Stimulated activated CD8-positive, alpha-beta memory T cell treated with anti-CD3 and anti-CD28 coated beads, Interleukin-4, amount 100 ng/mL, for 4 hours (primary cell): ENCODE measurements around the gene MED7.

Source experiments
- DNase-seq, 2 donors: peaks; one replicate each; pipeline ENCODE4 v3.0.0-alpha.2; 2020; ENCODE audit warnings: low read depth in 2 of 2, low spot score in 1 of 2

MED7 gene

DNA sequence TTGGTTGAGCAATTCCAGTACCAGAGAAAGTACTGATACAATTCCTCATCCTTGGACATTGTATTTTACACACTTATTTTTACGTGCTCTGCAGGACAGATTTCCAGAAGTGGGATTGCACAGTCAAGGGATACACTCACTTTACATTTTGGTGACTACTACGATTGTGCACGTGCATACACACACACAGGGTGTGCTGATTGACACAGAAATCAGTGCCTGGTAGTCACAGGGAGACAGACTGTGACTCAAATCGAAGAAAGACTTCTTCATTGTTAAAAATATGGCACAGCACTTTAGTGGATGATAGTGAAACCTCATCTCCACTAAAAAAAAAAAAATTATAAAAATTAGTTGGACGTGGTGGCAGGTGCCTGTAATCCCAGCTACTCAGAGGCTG lies 21.9 kb upstream of the MED7 start:
- DNase-seq: no peak

DNA sequence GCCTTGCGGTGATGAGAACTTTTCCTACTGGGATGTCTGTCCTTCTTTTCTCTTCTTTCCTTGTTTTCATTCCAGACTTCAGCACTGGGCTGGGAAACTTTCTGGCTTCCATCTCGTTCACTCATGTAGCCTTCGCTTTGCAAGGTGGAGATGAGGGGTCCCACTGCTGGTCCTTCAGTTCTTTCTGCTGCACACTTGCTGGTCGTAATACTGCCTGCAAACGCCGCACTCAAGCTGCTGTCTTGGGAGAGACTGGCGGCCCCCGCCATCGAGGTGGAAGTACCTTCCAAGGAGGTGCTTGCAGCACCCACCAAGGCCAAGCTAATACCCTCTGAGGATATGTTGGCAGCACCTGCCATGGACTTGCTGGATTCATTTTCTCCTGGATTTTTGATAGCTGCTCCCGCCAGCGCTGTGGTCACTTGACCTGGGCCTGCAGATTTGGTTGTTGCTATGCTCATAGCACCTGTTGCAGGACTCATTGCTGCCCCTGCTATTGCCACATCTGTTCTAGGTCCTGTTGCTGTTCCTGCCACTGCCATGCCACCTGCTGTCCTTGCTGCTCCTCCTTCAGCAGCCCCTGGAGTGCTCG lies 20.4 kb upstream of the MED7 start:
- DNase-seq: no peak

DNA sequence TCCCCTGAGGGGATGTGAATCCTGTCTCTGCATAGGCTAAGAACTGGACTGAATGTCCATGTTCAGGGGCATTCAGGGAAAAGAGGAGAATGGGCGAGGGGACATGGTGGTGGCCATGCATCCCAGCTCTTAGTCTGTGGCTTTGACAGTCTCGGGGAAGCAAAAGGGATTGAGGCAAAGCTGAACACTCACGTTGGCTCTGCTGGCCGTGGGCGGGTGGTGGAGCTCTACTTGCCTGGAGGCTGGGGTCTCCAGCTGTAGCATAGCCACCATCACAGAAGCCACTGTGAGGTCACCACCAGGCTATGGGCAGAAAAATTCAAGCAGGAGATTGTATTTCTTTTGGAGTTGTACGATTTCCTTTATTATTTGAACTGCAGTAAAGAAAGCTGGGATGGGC lies 19.3 kb upstream of the MED7 start:
- no peak for DNase-seq

DNA sequence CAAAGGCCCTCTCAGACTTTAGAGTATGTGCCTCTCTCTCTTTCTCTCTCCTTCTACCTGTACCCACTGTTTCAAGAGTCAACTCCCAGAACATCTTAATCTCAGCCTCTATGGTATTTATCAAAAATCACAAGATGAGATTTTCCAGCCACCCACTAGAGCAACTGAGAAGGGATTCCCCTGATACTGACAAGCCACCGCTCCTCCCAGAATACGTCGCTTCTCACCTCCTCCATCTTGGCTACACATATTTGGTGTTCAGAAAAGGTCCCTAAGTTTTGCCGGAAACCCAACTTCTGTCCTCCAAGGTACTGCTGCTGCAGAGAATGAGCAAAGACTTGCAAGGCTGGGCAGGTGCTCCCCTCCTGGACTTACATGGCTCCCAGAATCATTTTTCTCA lies 17.3 kb upstream of the MED7 start:
- DNase-seq: no peak

DNA sequence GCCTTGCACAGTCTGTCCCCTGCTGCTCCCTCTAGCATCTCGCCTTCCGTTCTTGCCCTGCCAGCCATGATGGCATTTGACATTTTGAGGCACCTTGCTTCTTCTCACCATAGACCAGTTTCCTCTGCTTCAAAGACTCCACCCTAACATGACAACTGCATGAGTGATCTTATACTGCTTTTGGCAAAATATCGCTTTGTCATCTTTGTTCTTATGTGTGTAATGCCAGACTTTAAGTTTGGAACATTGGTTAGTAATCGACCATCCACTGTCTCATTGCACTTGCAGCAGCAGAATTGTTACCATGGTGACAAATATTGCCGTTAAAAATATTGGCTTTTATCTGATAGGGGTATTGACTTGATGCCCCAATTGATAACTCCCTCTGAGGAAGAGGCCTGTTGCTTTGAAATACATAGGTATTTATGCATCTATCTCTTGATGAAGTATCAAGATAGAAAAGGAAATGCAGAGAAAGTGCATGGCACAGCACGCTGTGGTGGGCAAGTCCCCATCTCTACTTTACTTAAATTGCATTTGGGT lies 16.6 kb upstream of the MED7 start:
- no peak for DNase-seq

DNA sequence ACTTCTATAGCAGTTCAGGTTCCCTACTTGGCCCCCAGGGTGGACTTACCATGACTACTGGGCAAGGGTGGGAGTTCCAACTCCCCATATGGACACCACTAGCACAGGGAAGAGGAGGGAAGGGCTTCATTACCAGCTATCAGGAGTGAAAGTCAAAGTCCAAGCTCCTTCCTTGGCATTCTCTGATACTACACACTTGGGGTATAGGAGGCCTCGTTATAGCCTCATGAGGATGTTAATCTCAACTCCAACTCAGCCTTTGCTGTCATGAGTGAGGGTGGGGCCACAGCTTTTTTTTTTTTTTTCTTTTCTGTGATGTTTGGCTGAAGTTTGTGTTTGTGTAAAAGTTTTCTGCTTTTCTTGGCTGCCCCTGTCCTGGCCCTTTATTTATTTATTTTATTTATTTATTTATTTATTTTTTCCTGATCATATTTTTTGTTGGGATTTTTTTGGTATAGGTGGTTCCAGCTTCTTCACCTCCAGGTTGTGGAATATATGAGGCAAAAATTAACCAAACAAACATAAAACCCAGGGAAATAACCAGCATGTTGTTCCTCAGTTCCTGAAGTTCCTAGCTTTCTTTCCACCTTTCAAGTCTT lies 14.7 kb upstream of the MED7 start:
- DNase-seq: no peak

DNA sequence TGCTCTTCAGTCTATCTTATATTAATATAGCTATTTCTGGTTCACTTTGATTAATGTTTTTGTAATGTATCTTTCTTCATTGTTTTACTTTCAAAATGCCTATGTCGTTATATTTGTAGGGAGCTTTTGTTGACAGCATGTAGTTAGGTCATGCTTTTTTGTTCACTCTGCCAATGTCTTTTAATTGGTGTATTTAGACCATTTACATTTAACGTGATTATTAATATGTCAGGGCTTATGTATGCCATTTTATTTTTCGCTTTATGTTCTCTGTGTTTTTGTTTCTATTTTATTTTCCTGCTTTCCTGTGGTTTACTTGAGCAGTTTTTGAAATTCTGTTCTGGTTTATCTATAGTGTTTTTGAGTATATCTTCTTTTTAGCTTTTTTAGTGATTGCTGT lies 12.6 kb upstream of the MED7 start:
- DNase-seq: no peak

DNA sequence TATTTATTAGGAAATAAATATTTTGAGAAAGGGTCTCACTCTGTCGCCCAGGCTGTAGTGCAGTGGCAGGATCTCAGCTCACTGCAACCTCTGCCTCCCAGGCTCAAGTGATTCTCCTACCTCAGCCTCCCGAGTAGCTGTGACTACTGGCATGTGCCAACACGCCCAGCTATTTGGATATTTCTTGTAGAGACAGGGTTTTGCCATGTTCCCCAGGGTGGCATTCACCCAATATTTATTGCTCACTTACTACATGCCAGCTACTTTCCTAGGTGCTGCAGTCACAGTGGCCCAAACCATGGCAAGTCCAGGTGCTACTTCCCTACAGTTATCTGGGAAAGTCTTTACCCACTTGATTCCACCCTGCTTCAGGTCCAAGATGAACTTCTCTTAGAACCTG lies 8.3 kb upstream of the MED7 start:
- no peak for DNase-seq

DNA sequence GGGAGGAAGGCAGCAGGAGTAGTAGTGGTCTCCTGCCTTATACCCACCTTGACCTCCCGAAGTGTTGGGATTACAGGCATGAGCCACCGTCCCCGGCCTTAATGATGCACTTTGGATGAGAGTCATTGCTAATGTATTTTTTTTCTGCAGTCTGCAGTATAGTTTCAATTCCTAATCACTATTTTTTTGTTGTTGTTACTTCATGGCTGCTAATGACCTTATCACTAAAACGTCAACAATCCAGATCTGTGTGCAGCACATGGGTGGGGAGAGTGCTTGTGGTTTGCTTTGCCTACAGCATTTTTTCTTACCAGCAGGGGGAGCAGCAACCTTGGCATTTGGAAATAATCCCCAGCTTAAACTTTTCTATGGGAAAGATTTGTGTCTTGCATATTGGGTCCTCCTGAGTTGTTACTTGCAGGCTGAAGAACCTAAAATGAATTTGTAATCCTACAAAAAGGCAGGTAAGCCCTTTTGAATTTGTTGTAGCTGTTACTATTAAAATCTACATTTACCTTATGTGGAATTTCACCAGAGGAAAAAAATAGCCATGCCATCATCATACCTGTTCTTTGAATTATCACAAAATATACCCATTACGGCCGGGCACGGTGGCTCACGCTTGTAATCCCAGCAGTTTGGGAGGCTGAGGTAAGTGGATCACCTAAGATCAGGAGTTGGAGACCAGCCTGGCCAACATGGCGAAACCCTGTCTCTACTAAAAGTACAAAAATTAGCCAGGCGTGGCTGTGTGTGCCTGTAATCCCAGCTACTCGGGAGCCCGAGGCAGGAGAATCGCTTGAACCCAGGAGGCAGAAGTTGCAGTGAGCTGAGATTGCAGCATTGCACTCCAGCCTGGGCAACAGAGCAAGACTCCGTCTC lies 6.3 kb upstream of the MED7 start:
- peak; percentile 56 to 81 for DNase-seq

DNA sequence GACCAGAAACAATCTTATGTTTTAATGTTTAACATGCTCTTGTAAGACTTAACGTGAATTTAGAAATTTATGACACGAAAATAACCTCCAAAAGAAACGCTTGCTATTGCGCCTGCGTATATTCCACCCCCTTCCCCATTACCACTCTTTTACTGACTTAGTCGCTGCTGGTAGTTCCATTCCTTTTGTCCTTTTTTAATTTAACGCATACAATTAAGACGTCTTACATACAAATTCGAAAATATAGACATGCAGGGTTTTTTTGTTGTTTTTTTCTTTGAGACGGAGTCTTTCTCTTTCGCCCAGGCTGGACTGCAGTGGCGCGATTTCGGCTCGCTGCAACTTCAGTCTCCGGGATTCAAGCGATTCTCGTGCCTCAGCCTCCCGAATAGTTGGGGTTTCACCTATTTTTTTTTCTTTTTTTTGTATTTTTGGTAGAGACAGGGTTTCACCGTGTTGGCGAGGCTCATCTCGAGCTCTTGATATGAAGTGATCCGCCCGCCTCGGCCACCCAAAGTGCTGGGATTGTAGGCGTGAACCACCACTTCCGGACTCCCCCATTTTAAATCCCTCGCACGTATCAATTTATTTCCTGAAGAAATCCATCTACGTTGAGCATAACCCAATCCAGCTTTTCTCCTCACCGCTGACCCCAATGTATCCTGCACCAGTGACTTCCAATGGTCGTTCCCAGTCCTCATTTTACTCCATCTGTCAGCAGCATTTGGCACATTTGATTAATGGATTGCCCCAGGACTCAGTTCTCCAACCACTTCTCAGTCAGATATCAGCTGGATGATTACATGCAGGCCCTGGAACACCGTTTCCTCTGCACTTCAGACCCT lies 684 bp upstream of the MED7 start:
- DNase-seq: peak in 1 of 2 donors; percentile 18

DNA sequence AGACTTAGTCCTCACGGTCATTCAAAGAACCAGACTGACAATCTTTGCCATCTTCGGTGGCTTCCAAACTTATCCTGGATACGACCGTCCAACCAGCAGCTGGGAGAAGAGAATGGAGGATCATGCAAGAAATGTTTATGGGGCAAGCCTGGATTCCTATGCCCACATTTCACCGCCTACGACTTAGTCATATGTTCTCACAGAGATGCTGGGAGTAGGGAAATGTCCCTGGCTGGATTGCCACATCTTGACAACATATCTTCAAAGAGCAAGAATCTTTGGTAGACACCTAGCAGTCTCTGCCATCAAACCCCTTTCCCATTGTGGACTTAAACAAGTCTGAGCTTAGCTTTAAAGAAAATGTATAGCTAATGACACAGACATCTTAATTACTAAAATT lies 5.0 kb downstream of the MED7 start:
- DNase-seq: no peak

DNA sequence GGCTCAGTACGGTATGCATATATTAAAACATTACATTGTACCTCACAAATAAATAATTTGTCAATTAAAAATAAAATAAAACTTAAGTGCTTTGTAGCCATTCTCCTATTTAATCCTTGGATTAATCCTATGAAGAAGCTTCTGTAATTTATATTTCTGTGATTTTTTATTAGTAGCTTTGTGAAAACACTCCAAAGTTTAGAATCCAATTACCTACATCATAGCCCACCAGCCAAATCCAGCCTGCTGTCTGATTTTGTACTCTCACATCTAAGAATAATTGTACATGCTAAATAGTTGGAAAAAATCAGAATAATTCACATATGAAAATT lies 10.4 kb downstream of the MED7 start:
- no peak for DNase-seq

DNA sequence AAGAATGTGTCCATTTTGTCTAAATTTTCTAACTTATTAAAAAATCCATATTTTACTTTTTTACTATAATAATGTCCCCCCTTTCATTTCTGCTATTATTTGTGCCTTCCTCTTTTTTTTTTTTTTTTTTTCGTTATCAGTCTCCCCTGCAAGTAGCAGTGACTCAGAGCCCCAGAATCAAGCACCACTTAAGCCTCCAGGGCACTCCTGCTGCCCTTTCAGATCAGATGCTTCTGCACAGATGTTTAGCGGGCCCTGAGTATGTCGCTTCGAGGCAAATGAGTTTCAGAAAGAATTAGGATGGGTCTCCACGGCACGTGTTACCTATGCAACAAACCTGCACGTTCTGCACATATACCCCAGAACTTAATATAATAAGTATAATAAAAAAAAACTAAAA lies 11.7 kb downstream of the MED7 start:
- no peak for DNase-seq

DNA sequence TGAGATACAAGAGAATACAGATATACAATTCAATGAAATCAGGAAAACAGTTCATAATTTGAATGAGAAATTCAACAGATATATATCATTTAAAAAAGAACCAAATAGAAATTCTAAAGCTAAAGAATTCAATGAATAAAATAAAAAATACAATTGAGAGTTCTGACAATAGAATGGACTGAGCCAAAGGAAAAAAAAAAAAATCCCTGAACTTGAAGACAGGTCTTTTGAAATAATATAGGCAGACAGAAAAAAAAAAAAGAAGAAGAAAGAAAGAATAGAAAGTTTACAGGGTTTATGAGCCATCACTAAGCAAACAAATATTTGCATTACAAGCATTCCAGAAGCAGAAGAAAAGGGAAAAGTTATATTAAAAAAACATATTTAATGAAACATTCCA lies 21.0 kb downstream of the MED7 start:
- DNase-seq: no peak

DNA sequence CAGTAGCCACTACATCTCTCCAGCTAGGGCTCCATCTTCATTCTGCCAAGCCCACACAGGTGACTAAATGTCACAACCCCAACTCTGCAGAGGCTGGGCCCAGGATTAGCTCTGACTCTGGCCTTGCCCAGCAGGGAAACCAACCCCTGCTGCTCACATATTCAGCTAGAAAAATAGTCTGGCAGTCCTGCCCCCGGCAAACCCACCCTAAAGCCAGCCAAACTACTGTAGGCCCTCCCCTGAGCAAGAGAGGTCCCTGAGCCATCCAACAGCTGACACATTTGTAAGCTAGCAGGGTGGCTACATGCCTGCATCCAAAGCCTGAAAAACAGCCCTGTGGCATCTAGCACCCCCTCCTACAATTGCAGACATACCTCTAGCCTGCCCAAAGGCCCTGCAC lies 22.6 kb downstream of the MED7 start:
- no peak for DNase-seq

DNA sequence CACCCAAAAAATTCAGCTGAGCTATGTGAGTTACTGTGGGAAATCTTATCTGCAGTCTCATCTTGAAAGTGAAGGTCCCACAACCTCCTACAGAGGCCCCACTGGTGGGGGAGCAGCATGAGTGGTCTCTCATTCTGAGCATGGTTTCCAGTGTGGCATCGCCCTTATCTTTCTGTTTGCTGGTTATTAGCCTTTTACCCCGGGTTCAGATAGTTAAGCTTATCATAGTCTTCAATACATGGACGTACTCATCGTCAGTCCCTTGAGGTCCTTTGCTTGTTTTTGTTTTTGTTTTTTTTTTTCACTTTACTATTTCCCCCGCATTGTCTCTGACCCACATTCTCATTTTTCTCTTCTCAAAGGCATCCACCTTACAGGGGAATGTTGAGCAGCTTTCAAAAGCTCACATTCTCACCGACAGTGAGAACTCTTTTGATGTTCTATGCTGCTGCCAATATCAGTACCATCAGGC lies 26.1 kb downstream of the MED7 start:
- no peak for DNase-seq

DNA sequence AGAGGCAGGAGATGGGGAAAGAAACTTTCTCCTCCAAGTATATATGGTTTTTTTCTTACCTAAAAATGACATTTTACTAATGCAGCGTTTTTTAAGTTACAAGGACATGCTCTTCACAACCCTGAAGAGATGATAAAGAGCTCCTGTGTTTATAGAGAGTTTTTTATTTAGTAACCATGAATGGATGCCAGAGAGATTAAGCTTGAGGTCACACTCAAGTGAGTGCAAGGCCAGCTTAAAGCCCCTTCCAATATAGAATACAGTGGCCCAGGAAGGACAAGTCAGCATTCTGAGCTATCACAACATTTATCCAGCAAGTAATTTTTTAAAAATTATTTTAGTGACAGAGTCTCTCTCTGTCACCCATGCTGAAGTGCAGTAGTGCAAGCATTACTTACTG lies 27.2 kb downstream of the MED7 start:
- no peak for DNase-seq

DNA sequence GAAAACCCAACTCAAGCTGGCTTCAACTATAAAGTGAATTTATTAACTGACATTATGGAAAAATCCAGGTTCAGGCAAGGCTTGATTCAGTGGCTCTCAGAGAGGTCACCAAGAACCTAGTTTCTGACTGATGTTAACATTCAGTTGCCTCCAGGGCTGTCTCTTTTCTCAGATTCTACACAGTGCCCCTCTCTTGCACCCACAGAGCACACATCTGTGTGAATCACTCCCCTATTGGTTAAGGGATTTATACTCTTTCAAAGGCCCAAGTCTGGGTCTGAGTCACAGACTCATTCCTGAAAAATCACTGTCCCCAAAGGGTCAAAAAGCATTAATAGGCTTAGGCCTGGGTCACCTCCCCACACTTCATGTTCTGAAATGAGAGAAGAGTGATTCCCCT lies 27.7 kb downstream of the MED7 start:
- no peak for DNase-seq

DNA sequence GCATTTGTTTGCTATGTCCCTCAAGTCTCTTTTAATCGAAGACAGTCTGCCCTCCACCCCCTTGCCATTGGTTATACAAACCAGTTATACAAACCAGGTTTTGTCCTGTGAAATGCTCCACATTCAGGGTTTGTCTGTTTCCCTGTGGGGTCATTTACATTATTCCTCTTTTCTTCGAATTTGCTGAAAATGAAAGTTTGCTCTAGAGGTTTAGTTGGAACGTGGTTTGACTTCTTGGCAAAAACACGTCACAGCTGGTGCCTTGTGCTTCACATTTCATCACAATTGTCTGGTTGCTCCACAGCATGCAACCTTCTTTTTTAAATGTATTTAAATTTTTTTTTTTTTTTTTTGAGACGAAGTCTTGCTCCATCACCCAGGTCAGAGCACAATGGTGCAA lies 29.7 kb downstream of the MED7 start:
- no peak for DNase-seq

DNA sequence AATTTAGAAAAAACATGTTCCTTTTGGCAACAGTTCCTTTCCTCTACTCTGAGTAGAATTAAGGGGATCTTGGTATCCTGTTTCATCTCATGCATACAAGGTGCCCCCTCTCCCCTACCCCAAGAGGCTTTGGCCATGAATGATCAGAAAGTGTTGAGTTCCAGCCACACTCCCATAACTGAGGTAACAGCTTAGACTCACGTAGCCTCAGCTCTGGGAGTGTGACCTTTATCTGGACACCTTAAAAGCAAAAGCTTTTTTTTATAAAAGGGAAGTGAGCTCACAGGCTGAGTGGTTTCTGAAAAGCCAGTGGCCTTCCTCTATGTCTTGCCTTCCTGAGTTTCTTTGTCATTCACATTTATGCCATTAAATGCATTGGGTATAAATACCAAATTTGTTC lies 32.9 kb downstream of the MED7 start:
- DNase-seq: no peak

DNA sequence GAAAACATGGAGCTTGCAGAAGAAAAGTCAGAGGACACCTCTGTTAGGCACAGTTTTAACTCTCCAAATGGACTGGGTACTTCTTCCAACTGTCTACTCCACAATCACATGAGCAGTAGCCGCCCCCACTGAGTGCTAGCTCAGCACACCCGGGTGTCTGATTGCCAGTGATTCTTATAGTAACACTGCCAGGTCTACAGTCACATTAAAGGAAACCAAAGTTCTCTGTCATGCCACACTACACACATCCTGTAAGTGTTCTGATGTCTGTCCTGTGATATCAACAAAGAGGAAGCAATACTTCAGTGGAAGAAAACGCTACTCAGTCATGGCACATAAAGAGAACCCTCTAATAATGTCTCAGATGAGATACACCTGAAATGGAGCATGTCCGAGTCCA lies 33.7 kb downstream of the MED7 start, which contains the start of gene HAVCR2:
TSS of gene HAVCR2 (minus strand) at position 69 of the 400 bp plus-strand sequence. CDS start at position 8, 61 bp downstream.
- DNase-seq: peak in 1 of 2 donors; percentile 30
